SJCRH30 (cell line): ENCODE results near the gene TOR1A. TPM values are rescaled to one million over a fixed set of nuclear protein-coding genes. Genes with fewer than 3 reads are reported as not detected.

Source experiments
- DNase-seq, 2 experiments: peaks; one replicate each; pipeline ENCODE4 v3.0.0-alpha.2; 2015 to 2020
- H3K27ac ChIP-seq: fragments of 250-450 bp; sonication (Bioruptor Pico); 2 replicates; pipeline ENCODE4 v1.5.1; 2020; ENCODE audit warnings: mild to moderate bottlenecking, moderate library complexity
- H3K27me3 ChIP-seq: fragments of 250-450 bp; sonication (Bioruptor Pico); 2 replicates; pipeline ENCODE4 v1.5.1; 2020; ENCODE audit warnings: mild to moderate bottlenecking, moderate library complexity
- H3K36me3 ChIP-seq: fragments of 250-450 bp; sonication (Bioruptor Pico); 2 replicates; pipeline ENCODE4 v1.5.1; 2020; ENCODE audit warnings: mild to moderate bottlenecking, moderate library complexity
- H3K4me1 ChIP-seq: fragments of 250-450 bp; sonication (Bioruptor Pico); 2 replicates; pipeline ENCODE4 v1.5.1; 2020; ENCODE audit warnings: mild to moderate bottlenecking, moderate library complexity
- H3K4me3 ChIP-seq: fragments of 250-450 bp; sonication (Bioruptor Pico); 2 replicates; pipeline ENCODE4 v1.5.1; 2020; ENCODE audit warnings: mild to moderate bottlenecking, moderate library complexity
- H3K9me3 ChIP-seq: fragments of 250-450 bp; sonication (Bioruptor Pico); replicated peaks from 2 replicates; pipeline ENCODE4 v1.5.1; 2020; ENCODE audit warnings: mild to moderate bottlenecking, moderate library complexity
- total RNA-seq: library from RNA; depleted of rRNA; stranded (reverse); fragments of >200 nt; shearing (Covaris generic); gene quantifications from 2 replicates; pipeline ENCODE4 v1.2.3, GENCODE V29; 2014; rRNA removed

Gene TOR1A, protein sequence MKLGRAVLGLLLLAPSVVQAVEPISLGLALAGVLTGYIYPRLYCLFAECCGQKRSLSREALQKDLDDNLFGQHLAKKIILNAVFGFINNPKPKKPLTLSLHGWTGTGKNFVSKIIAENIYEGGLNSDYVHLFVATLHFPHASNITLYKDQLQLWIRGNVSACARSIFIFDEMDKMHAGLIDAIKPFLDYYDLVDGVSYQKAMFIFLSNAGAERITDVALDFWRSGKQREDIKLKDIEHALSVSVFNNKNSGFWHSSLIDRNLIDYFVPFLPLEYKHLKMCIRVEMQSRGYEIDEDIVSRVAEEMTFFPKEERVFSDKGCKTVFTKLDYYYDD
- 44.7 and 45.6 TPM in 2 replicates for total RNA-seq

DNA sequence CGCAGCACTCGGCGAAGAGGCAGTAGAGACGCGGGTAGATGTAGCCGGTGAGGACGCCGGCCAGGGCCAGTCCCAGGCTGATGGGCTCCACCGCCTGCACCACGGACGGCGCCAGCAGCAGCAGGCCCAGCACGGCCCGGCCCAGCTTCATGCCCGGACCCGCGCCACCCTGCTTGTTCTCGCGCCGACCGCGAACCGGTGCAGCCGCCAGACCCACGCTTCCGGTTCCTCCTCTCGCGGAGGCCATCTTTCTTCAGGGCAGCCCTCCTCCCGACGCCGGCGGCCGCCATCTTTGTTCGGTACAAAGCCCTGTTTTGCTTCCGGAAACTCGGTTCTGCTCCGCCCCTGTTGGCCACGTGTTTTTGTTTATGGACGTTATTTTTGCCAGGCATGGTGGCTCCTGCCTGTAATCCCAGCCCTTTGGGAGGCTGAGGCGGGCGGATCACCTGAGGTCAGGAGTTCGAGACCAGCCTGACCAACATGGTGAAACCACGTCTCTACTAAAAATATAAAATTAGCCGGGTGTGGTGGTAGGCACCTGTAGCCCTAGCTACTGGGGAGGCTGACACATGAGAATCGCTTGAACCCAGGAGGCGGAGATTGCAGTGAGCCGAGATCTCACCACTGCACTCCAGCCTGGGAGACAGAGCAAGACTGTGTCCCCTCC lies at the start of gene TOR1A:
Gene TOR1A, minus strand, starts transcription at position 202 of the 667 bp plus-strand sequence. Its CDS starts 51 bp downstream, at position 151.
- no peaks in the 10 kb centered on the region for H3K9me3 ChIP-seq
- H3K27ac ChIP-seq: peak within 1 kb of the TSS; percentile 71
- peak within 1 kb of the TSS; percentile 96 for H3K4me3 ChIP-seq
- DNase-seq: peak; percentile 97 to 98
- no peaks in the 10 kb centered on the region for H3K27me3 ChIP-seq
- no peaks in the 10 kb centered on the region for H3K4me1 ChIP-seq
- H3K36me3 ChIP-seq: peaks cover 40% of the 10 kb centered on the region

DNA sequence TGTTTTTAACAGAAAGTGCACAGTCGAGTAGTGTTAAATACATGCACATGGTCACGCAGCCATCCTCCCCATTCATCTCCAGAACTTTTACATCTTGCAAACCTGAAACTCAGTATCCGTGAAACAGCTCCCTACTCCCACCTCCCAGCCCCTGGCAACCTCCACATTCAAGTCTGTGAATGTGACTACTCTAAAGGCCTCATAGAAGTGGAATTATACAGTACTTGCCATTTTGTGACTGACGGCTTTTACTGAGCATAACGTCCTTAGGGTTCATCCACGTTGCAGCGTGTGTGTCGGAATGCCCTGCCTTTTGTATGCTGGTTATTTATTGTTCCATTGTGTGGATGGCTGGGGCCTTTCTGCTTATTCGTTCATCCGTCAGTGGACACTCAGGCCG lies 47.1 kb upstream of the TOR1A start:
- Histone ChIP-seq H3K36me3 (0 out of 2 replicates have a peak, but pooled peaks cover 2% of the 10 kb centered on the region), H3K27me3 (no peaks in the 10 kb centered on the region), H3K4me3 (no peak overlapping the region), H3K9me3 (no peaks in the 10 kb centered on the region), H3K4me1 (no peaks in the 10 kb centered on the region), H3K27ac (no peak overlapping the region)
- DNase-seq: no peak

DNA sequence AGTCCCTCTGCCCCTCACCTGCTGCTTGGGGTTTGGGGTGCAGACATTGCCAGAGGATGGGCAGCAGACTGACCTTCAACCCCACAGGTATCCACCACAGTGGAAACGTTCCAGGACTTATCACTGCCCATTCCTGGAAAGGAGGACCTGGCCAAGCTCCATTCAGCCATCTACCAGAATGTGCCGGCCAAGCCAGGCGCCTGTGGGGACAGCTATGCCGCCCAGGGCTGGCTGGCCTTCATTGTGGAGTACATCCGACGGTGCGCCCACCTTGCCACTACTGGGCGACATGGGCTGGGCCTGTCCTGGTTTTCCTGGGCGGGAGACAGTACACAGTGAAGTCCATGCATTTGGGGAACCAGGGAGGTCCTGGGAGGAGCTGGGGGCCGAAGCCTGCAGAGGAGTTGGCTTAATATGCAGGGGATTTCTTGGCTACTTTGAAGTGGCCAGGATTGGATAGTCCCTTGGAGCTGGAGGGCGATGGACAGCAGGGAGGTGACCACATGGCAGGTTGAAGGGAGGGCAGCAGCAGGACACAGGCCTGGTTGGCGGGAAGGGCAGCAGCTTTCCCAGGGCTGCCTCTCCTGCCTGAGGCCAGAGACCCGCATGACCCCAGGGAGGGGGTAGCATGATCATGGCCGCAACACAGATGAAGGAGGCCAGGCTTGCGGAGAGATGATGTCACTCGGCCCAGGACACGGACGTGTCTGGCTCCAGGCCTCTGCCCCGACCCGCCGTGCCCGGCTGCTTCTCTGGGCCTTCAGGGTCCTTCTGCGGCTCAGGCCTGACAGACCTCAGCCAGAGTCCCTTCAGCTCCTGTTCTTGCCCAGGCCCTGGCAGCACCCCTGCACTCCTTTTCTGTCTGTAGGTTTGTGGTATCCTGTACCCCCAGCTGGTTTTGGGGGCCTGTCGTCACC lies 45.9 kb upstream of the TOR1A start:
- no peak for DNase-seq

DNA sequence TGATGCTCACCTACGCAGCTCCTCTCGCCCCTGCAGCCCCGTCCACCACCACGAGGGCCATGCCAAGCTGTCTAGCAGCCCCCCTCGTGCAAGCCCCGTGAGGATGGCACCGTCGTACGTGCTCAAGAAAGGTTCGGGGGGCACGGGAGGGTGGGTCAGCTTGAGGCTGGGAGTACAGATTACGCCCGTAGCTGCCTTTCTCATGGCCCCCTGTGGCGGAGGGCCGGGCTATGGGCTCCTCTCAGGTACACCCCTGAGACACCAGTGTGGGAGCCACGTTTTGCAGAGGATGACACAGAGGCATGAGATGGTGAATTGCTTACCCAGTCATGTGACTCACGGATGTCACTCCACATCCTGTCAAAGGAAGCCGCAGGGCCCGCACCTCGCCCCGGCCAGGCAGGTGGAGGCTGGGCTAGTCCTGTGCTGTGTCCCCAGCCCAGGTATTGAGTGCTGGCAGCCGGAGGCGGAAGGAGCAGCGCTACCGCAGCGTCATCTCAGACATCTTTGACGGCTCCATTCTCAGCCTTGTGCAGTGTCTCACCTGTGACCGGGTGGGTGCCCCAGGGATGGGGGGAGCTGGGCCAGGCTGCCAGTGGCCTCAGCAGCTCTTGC lies 45.0 kb upstream of the TOR1A start:
- no peaks in the 10 kb centered on the region for H3K36me3 ChIP-seq
- DNase-seq: no peak
- no peaks in the 10 kb centered on the region for H3K9me3 ChIP-seq
- no peaks in the 10 kb centered on the region for H3K4me1 ChIP-seq
- no peaks in the 10 kb centered on the region for H3K27me3 ChIP-seq
- H3K4me3 ChIP-seq: no peak overlapping the region
- no peak overlapping the region for H3K27ac ChIP-seq

More for the DNA sequence above, 45.9 kb upstream of the TOR1A start:
- Histone ChIP-seq H3K36me3 (0 out of 2 replicates have a peak, but pooled peaks cover 1% of the 10 kb centered on the region), H3K27me3 (no peaks in the 10 kb centered on the region), H3K9me3 (no peaks in the 10 kb centered on the region), H3K27ac (no peak overlapping the region), H3K4me1 (no peaks in the 10 kb centered on the region), H3K4me3 (no peak overlapping the region)

DNA sequence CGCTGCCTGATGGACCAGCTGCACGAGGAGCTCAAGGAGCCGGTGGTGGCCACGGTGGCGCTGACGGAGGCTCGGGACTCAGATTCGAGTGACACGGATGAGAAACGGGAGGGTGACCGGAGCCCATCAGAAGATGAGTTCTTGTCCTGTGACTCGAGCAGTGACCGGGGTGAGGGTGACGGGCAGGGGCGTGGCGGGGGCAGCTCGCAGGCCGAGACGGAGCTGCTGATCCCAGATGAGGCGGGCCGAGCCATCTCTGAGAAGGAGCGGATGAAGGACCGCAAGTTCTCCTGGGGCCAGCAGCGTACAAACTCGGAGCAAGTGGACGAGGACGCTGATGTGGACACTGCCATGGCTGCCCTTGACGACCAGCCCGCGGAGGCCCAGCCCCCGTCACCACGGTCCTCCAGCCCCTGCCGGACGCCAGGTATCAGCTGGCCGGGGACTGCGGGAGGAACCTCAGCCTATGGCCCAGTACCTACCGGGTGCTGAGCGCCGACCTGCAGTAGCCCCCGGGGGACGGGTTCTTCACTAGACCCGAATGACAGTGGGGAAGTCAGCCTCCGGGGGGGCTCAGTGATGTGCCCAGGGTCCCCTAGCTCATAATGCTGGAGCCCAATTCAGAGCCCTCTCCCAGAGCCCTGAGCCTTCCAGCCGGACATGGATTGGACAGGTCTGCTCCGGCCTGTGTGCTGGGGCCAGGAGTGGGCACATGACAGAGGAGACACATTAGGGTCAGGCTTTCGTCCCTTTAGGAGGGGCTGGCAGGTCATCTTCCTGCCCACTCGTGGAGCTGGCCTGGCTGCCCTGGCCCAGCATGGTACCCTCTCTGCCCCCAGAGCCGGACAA lies 44.3 kb upstream of the TOR1A start:
- no peaks in the 10 kb centered on the region for H3K9me3 ChIP-seq

DNA sequence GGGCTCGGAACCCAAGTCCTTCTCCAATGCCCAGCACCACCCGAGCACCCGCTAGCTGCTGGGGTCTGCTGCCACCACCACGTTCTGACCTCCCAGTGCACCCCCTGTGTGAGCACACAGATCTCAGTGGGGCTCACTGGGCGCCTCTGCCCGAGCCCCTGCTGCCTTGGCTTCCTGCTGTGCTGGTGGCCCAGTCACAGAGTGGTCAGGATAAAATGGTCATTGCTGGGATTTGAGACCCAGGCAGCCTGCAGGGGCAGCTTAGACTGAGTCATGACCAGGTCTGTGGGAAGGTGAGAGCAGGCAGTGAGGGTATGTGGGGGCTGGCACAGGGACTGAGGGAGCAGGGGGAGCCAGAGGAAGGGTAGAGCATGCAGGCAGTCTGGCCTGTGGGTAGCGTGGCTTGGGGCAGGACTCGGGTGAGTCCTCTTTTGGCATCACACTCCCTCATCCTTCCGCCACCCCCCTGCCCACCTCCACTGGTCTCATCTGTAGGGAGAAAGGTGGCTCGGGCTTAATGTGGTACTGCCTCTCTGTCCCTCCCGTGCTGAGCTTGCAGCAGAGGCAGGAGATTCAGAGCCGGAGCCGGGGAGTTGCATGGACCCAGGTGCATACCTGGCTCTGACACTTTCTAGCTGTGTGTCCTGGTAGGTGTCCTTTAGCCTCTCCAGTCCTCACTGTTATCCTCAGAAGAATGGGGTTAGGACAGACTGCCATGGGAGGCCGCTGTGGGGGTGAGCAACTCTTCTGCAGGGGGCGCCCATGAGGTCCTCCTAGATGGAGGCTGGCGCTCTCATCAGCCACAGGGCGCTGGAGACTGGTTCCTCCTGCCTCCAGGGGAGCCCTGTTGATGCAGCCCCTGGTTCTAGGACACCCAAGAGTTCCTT lies 43.4 kb upstream of the TOR1A start:
- DNase-seq: no peak
- peaks cover 9% of the 10 kb centered on the region for H3K4me1 ChIP-seq
- no peaks in the 10 kb centered on the region for H3K36me3 ChIP-seq

More for the DNA sequence above, 44.3 kb upstream of the TOR1A start:
- H3K4me1 ChIP-seq: peaks cover 6% of the 10 kb centered on the region
- H3K27me3 ChIP-seq: no peaks in the 10 kb centered on the region
- DNase-seq: no peak
- no peak overlapping the region for H3K4me3 ChIP-seq
- H3K27ac ChIP-seq: no peak overlapping the region
- H3K36me3 ChIP-seq: no peaks in the 10 kb centered on the region

DNA sequence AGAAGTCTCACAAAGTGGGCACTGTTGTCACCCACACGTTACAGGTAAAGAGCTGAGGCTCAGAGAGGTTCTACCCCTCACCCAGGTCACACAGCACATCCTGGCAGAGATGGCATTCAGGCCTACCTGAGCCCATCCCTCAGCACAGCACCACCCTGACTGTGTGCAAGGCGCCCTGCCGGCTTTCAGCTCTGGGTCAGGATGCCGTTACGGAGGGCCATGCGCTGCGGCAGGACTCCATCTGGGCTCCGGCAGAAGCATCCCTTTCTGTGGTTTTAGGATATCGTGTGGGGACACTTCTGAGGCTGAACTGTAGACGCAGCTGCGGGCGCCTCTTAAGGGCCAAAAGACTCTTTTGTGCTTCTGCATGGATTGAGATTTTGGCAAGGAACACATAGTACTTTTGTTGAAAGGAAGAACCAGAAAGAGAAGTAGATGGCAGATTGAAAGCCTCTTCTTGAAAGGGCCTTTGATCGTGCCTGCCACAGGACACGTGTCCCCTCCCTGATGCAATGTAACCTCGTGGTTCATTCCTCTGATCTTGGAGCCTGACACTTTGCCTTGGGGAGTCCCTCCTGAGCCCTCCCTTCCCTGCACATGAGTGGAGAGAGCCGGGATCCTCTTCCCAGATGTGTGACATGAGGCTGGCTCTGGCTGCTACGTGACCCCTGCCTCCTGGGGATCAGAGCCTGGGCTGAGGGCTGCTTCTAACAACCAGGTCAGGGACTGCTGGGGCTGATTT lies 42.6 kb upstream of the TOR1A start:
- no peak for DNase-seq
- Histone ChIP-seq H3K36me3 (0 out of 2 replicates have a peak, but pooled peaks cover 4% of the 10 kb centered on the region), H3K4me1 (peaks cover 9% of the 10 kb centered on the region), H3K27ac (no peak overlapping the region), H3K9me3 (no peaks in the 10 kb centered on the region), H3K27me3 (no peaks in the 10 kb centered on the region), H3K4me3 (no peak overlapping the region)

More for the DNA sequence above, 43.4 kb upstream of the TOR1A start:
- no peaks in the 10 kb centered on the region for H3K9me3 ChIP-seq
- H3K27ac ChIP-seq: no peak overlapping the region
- H3K27me3 ChIP-seq: no peaks in the 10 kb centered on the region
- no peak overlapping the region for H3K4me3 ChIP-seq

DNA sequence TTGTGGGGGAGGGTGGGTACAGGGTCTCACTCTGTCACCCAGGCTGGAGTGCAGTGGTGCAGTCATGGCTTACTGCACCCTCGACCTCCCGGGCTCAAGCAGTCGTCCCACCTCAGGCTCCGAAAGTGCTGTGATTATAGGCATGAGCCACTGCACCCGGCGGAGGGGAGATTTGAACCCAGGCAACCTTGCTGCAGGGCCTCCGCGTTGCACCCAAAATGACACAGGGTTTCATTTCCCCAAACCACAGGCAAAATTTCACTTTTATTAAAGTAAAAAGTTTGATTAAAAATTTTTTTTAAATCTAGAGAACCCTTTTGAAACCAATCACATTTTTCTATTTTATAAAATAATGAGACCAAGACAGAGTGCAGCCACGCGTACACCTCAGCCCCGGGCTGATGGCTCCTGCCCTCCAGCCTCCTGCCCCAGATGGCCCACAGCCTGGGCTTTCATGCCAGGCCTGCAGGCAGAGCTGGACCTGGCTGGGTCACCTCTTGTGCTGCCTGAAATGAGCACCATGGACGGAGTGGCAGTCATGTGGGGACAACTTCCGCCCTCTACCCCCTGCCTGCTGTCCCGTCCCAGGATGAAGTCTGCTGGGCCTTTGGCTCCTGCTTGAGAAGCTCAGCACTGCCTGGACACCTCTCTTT lies 41.9 kb upstream of the TOR1A start:
- H3K4me3 ChIP-seq: no peak overlapping the region
- no peak overlapping the region for H3K27ac ChIP-seq
- no peaks in the 10 kb centered on the region for H3K27me3 ChIP-seq
- 0 out of 2 replicates have a peak, but pooled peaks cover 4% of the 10 kb centered on the region for H3K36me3 ChIP-seq
- H3K4me1 ChIP-seq: peaks cover 9% of the 10 kb centered on the region
- DNase-seq: no peak
- no peaks in the 10 kb centered on the region for H3K9me3 ChIP-seq

DNA sequence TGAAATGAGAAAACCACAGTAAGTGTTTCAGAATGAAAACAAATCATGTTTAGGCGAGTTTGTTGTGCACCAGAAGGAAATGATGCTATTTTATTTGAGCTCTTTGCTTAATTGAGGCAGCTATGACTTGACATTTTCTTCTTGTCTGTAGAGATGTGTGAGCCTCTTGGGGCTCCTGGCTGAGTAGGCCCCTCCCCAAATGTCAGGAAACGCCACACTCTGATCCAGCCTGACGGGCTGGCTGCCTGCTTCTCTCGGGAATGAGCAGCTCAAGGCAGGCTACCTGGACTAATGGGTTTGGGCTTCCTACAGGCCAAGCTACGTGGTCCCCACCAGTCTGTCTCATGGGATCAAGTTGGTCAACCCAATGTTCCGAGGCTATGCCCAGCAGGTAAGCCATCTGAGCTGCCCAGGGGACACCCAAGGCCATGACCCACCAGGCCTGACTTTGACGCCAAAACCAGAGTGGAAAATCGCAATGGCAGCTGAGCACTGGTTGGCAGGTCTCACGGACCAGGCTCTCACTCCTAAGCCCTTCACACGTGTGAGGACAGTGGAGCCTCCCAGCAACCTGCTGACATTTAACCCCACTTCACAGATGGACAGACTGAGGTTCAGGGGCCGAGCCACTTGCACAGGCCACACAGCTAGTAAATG lies 41.2 kb upstream of the TOR1A start:
- H3K9me3 ChIP-seq: no peaks in the 10 kb centered on the region
- H3K4me3 ChIP-seq: no peak overlapping the region
- no peaks in the 10 kb centered on the region for H3K27me3 ChIP-seq
- peaks cover 9% of the 10 kb centered on the region for H3K4me1 ChIP-seq
- H3K27ac ChIP-seq: no peak overlapping the region
- DNase-seq: no peak
- H3K36me3 ChIP-seq: 0 out of 2 replicates have a peak, but pooled peaks cover 4% of the 10 kb centered on the region

DNA sequence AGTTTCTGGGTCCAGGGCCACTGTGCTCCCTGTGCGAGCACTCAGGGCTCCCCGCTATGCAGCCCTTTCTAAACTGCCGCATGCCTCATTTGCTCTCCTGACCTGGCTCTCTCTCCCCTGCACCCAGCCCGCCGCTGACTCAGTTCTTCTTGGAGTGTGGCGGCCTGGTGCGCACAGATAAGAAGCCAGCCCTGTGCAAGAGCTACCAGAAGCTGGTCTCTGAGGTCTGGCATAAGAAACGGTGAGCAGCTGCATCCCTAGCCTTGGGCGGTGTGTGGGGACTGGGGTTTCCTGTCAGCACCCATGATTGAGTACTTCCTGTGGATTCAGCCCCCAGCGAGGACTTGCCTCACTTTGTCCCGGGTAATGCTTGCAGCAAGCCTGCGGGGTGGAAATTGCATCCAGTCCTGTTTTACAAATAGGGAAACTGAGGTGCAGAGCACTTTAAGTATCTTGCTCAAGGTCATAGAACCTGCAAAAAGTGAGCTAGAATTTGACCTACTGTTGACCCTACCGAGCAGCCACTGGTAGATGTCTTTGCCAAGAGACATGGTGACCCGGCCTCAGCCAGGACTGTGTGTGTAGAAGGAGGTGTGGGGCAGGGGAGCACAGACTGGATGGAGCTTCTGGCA lies 39.2 kb upstream of the TOR1A start:
- no peak overlapping the region for H3K4me3 ChIP-seq
- H3K36me3 ChIP-seq: 0 out of 2 replicates have a peak, but pooled peaks cover 4% of the 10 kb centered on the region
- H3K9me3 ChIP-seq: no peaks in the 10 kb centered on the region
- H3K27me3 ChIP-seq: no peaks in the 10 kb centered on the region
- peak overlapping the region; percentile 34 for H3K27ac ChIP-seq
- DNase-seq: peak; percentile 98 to 99
- peaks cover 9% of the 10 kb centered on the region for H3K4me1 ChIP-seq

DNA sequence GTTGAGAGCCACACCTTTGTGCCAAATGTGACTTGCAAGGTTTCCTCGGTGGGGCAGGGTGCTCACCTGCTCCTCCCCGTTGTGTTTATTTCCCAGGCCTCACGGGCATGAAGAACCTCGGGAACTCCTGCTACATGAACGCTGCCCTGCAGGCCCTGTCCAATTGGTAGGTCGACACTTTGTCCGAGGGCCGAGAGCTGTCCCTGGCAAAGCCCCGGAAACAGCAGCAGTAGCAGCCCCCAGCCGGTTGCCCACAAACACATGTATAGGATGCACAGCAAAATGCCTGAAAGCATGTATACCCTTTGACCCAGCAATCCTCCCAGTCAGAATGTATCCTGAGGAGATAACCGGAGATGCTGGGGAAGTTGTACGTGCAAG lies 37.5 kb upstream of the TOR1A start:
- H3K36me3 ChIP-seq: 0 out of 2 replicates have a peak, but pooled peaks cover 4% of the 10 kb centered on the region
- DNase-seq: no peak

More for the DNA sequence above, 37.5 kb upstream of the TOR1A start:
- Histone ChIP-seq H3K27me3 (no peaks in the 10 kb centered on the region), H3K4me1 (peaks cover 9% of the 10 kb centered on the region), H3K27ac (no peak overlapping the region), H3K4me3 (no peak overlapping the region), H3K9me3 (no peaks in the 10 kb centered on the region)
